Neural cell (in vitro differentiated cells): ENCODE measurements around the gene SAV1. TPM values are rescaled to one million over a fixed set of nuclear protein-coding genes. Genes with fewer than 3 reads are reported as not detected.

Experiments used
- H2AFZ ChIP-seq: fragments of 200-600, 300-800 bp; sonication (generic), shearing (Covaris generic); 2 replicates; pipeline ENCODE4 v1.6.0; 2014; ENCODE audit warnings: low read depth, mild to moderate bottlenecking, antibody characterized with exemption, low read length, moderate library complexity
- H3F3A ChIP-seq: fragments of 200-600 bp; shearing (Covaris generic); 2 replicates; pipeline ENCODE4 v1.6.1; 2016; ENCODE audit warnings: mild to moderate bottlenecking, moderate library complexity, mixed read lengths, antibody characterized with exemption, low read length; ENCODE audit not compliant: insufficient read depth, poor library complexity, severe bottlenecking
- H3K27ac ChIP-seq: fragments of 200-600, 300-800 bp; sonication (generic), shearing (Covaris generic); 2 replicates; pipeline ENCODE4 v1.5.1; 2014; ENCODE audit warnings: mild to moderate bottlenecking, low read length, moderate library complexity
- H3K27me3 ChIP-seq: fragments of 300-800, 200-600 bp; sonication (generic), shearing (Covaris generic); 2 replicates; pipeline ENCODE4 v1.6.0; 2014; ENCODE audit warnings: mild to moderate bottlenecking, low read depth, low read length, moderate library complexity; ENCODE audit not compliant: insufficient read depth
- H3K36me3 ChIP-seq: fragments of 300-800, 200-600 bp; sonication (generic), shearing (Covaris generic); 2 replicates; pipeline ENCODE4 v1.5.1; 2014; ENCODE audit warnings: mild to moderate bottlenecking, antibody characterized with exemption, low read length, moderate library complexity; ENCODE audit not compliant: insufficient read depth
- H3K4me2 ChIP-seq: fragments of 300-800, 200-600 bp; sonication (generic), shearing (Covaris generic); 2 replicates; pipeline ENCODE4 v1.6.0; 2014; ENCODE audit warnings: mild to moderate bottlenecking, low read length
- H3K4me3 ChIP-seq: fragments of 300-800, 200-600 bp; sonication (generic), shearing (Covaris generic); 2 replicates; pipeline ENCODE4 v1.5.1; 2014; ENCODE audit warnings: mild to moderate bottlenecking, low read length, moderate library complexity
- H3K79me2 ChIP-seq: fragments of 200-600 bp; shearing (Covaris generic); replicated peaks from 2 replicates; pipeline ENCODE4 v1.6.0; 2014; ENCODE audit warnings: mild to moderate bottlenecking, low read length, moderate library complexity; ENCODE audit not compliant: insufficient read depth
- H3K9ac ChIP-seq: fragments of 300-800, 200-600 bp; sonication (generic), shearing (Covaris generic); 2 replicates; pipeline ENCODE4 v1.6.1; 2016; ENCODE audit warnings: mild to moderate bottlenecking, low read length, mixed read lengths
- H3K9me2 ChIP-seq: fragments of 200-600 bp; shearing (Covaris generic); 2 replicates; pipeline ENCODE4 v1.6.1; 2016; ENCODE audit warnings: mild to moderate bottlenecking, low read length, mixed read lengths; ENCODE audit not compliant: insufficient read depth
- H3K9me3 ChIP-seq: fragments of 200-600, 300-800 bp; sonication (generic), shearing (Covaris generic); 2 replicates; pipeline ENCODE4 v1.6.1; 2016; ENCODE audit warnings: mild to moderate bottlenecking, mixed run types, low read length, moderate library complexity, mixed read lengths
- H4K20me1 ChIP-seq: fragments of 200-600 bp; shearing (Covaris generic); 2 replicates; pipeline ENCODE4 v1.6.1; 2016; ENCODE audit warnings: mild to moderate bottlenecking, mixed run types; ENCODE audit not compliant: insufficient read depth
- EP300 ChIP-seq: fragments of 450-650 bp; conservative IDR thresholded peaks from 2 replicates; pipeline ENCODE4 v1.6.1; 2014; ENCODE audit warnings: antibody characterized with exemption, mild to moderate bottlenecking, moderate library complexity; ENCODE audit not compliant: poor library complexity, severe bottlenecking
- EZH2 ChIP-seq: fragments of 200-600, 300-800 bp; shearing (Covaris generic), sonication (generic); IDR thresholded peaks from 2 replicates; pipeline ENCODE4 v1.6.1; 2014; ENCODE audit warnings: antibody characterized with exemption, low read length, borderline replicate concordance, mild to moderate bottlenecking; ENCODE audit not compliant: insufficient read depth, poor library complexity, severe bottlenecking
- MXI1 ChIP-seq: fragments of 450-650 bp; conservative IDR thresholded peaks from 2 replicates; pipeline ENCODE4 v1.6.1; 2014; ENCODE audit warnings: antibody characterized with exemption, mild to moderate bottlenecking; ENCODE audit not compliant: poor library complexity, severe bottlenecking
- POLR2AphosphoS5 ChIP-seq: IDR thresholded peaks from 2 replicates; pipeline ENCODE4 v1.6.1; 2012
- RAD21 ChIP-seq: fragments of 450-650 bp; conservative IDR thresholded peaks from 2 replicates; pipeline ENCODE4 v1.6.1; 2014; ENCODE audit warnings: antibody characterized with exemption, mild to moderate bottlenecking, moderate library complexity
- SMC3 ChIP-seq: fragments of 450-650 bp; conservative IDR thresholded peaks from 2 replicates; pipeline ENCODE4 v1.6.1; 2014; ENCODE audit warnings: antibody characterized with exemption, mild to moderate bottlenecking, moderate library complexity; ENCODE audit not compliant: poor library complexity
- TAF1 ChIP-seq: IDR thresholded peaks from 2 replicates; pipeline ENCODE4 v1.6.1; 2012; ENCODE audit warnings: low read depth
- polyA plus RNA-seq: library from polyadenylated mRNA; depleted of rRNA; stranded (reverse); fragments of >200 nt; gene quantifications from 2 replicates; pipeline ENCODE4 v1.2.3, GENCODE V29; 2014
- TF ChIP-seq, protein P1 (sequence below): IDR thresholded peaks from 2 replicates; pipeline ENCODE4 v1.6.1; 2012; ENCODE audit warnings: borderline replicate concordance
- TF ChIP-seq, protein P2 (sequence below): fragments of 450-650 bp; IDR thresholded peaks from 2 replicates; pipeline ENCODE4 v1.5.1; 2014; ENCODE audit warnings: antibody characterized with exemption, mild to moderate bottlenecking, moderate library complexity; ENCODE audit not compliant: poor library complexity, severe bottlenecking

The SAV1 gene
- polyA plus RNA-seq, 1 donor from 2014 or later = 4.9 TPM

DNA sequence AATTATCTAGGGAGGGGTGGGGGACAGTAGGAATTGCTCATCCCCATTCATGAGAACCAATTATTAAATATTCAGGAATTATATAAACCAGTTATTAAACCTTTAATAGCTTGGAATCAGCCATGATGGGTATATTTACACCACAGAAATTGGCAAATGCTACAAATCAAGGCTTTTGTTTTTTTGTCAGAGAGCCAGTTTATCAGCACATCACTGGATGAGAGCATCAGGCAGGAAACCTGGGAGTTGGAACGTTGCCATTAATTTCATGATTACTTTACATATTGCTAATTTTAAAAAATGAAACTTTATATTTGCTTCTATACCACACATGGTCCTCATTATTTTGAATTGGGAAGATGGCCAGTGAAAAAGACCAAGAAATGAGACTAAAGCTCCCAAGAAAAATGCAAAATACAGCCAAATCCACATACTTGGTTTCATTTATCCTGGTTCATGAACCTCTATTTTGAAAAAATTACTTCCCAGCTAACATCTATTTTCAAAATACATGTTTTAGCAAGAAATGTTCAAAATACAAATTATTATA, 59.7 kb downstream of the SAV1 start:
- no peaks in the 10 kb centered on the region for H3K79me2 ChIP-seq
- no peak overlapping the region for H3K4me2 ChIP-seq
- no peaks in the 10 kb centered on the region for H3K36me3 ChIP-seq
- H3F3A ChIP-seq = no peaks in the 10 kb centered on the region
- no peak overlapping the region for H3K9ac ChIP-seq
- no peak overlapping the region for H3K4me3 ChIP-seq
- no peaks in the 10 kb centered on the region for H3K9me2 ChIP-seq
- H3K27ac ChIP-seq = no peak overlapping the region
- no peaks in the 10 kb centered on the region for H4K20me1 ChIP-seq
- H3K27me3 ChIP-seq = no peaks in the 10 kb centered on the region
- H2AFZ ChIP-seq = no peak overlapping the region
- H3K9me3 ChIP-seq = no peaks in the 10 kb centered on the region
- TF ChIP-seq POLR2AphosphoS5 (no peak), TAF1 (no peak), RAD21 (no peak), EP300 (no peak), EZH2 (no peak), MXI1 (no peak)
- TF ChIP-seq, protein P1, sequence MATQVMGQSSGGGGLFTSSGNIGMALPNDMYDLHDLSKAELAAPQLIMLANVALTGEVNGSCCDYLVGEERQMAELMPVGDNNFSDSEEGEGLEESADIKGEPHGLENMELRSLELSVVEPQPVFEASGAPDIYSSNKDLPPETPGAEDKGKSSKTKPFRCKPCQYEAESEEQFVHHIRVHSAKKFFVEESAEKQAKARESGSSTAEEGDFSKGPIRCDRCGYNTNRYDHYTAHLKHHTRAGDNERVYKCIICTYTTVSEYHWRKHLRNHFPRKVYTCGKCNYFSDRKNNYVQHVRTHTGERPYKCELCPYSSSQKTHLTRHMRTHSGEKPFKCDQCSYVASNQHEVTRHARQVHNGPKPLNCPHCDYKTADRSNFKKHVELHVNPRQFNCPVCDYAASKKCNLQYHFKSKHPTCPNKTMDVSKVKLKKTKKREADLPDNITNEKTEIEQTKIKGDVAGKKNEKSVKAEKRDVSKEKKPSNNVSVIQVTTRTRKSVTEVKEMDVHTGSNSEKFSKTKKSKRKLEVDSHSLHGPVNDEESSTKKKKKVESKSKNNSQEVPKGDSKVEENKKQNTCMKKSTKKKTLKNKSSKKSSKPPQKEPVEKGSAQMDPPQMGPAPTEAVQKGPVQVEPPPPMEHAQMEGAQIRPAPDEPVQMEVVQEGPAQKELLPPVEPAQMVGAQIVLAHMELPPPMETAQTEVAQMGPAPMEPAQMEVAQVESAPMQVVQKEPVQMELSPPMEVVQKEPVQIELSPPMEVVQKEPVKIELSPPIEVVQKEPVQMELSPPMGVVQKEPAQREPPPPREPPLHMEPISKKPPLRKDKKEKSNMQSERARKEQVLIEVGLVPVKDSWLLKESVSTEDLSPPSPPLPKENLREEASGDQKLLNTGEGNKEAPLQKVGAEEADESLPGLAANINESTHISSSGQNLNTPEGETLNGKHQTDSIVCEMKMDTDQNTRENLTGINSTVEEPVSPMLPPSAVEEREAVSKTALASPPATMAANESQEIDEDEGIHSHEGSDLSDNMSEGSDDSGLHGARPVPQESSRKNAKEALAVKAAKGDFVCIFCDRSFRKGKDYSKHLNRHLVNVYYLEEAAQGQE = no peak
- TF ChIP-seq, protein P2, sequence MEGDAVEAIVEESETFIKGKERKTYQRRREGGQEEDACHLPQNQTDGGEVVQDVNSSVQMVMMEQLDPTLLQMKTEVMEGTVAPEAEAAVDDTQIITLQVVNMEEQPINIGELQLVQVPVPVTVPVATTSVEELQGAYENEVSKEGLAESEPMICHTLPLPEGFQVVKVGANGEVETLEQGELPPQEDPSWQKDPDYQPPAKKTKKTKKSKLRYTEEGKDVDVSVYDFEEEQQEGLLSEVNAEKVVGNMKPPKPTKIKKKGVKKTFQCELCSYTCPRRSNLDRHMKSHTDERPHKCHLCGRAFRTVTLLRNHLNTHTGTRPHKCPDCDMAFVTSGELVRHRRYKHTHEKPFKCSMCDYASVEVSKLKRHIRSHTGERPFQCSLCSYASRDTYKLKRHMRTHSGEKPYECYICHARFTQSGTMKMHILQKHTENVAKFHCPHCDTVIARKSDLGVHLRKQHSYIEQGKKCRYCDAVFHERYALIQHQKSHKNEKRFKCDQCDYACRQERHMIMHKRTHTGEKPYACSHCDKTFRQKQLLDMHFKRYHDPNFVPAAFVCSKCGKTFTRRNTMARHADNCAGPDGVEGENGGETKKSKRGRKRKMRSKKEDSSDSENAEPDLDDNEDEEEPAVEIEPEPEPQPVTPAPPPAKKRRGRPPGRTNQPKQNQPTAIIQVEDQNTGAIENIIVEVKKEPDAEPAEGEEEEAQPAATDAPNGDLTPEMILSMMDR = no peak

DNA sequence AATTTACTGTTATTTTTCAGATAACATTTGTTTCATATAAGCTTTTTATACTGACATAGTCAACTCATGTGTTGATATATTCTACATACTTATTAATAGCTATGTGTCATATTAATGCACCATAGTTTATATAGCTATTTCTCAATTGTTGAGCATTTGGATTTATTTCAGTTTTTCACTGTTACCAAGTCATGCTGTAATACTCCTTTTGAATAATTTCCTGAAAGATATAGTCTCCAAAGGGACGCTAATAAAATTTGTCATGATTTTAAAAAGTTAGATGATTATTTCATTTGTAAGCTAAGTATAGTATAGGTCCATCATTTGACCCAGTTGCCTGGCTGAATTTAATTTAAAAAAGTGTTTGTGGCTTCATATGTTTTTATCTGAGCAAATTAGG, 60.3 kb downstream of the SAV1 start:
- Histone ChIP-seq H3K4me3 (no peak overlapping the region), H3K9me2 (no peaks in the 10 kb centered on the region), H3K27ac (no peak overlapping the region), H2AFZ (no peak overlapping the region), H3K4me2 (no peak overlapping the region), H3K36me3 (no peaks in the 10 kb centered on the region), H3F3A (no peaks in the 10 kb centered on the region), H3K27me3 (no peaks in the 10 kb centered on the region), H3K79me2 (no peaks in the 10 kb centered on the region), H3K9me3 (no peaks in the 10 kb centered on the region), H4K20me1 (no peaks in the 10 kb centered on the region), H3K9ac (no peak overlapping the region)
- no peak for TF ChIP-seq SMC3
- TF ChIP-seq, protein P2 = no peak
- TF ChIP-seq EP300 = no peak
- TF ChIP-seq, protein P1 = no peak
- no peak for TF ChIP-seq EZH2
